Cardiac septum (tissue), 1 donor: ENCODE data around the gene PMM2. TPM values are rescaled to one million over a fixed set of nuclear protein-coding genes. Genes with fewer than 3 reads are reported as not detected.
"Not testable (repeated sequence)": the region's sequence is repeated elsewhere in the genome, so short reads cannot be mapped to it uniquely, and the experiment has no call there.

Experiments used
- DNase-seq: peaks from one replicate; pipeline ENCODE4 v3.0.0-alpha.2; 2020; ENCODE audit warnings: low spot score
- intact Hi-C: fragments of 100-400 bp; cut with DNase I; formaldehyde crosslinking; loops from one replicate; pipeline ENCODE4 v1.14.0; 2022
- total RNA-seq: library from RNA; stranded (reverse); fragmentation: NEBNext Ultra II Directional; extraction: Animal tissue kit (Norgen Biotek cat#: 25700); gene quantifications from one replicate; pipeline ENCODE4 v1.2.1, GENCODE V29; 2021
- donor health status: DM: no; HTN: no; CAD: no.

Gene PMM2
- total RNA-seq, 1 donor from 2014 or later, result 22.5 TPM

- intact Hi-C loops, result no loop called here
- no peak for DNase-seq
These were observed 22.3 kb upstream of the PMM2 start for GRCh38 chr16:8775359-8775758.

- intact Hi-C loops, result no loop called here
- no peak for DNase-seq
These were observed 21.5 kb upstream of the PMM2 start for GRCh38 chr16:8776129-8776584.

GRCh38 chr16:8777217-8777616 lies 20.4 kb upstream of the PMM2 start:
- intact Hi-C loops, result no loop called here
- no peak for DNase-seq

- intact Hi-C loops, result no loop called here
- no peak for DNase-seq
These were observed 15.8 kb upstream of the PMM2 start for GRCh38 chr16:8781797-8782196.

- intact Hi-C loops, result no loop called here
- DNase-seq, result no peak
These were observed 15.0 kb upstream of the PMM2 start for GRCh38 chr16:8782673-8783072.

GRCh38 chr16:8785408-8785807 lies 12.2 kb upstream of the PMM2 start:
- no peak for DNase-seq
- intact Hi-C loops, result no loop called here

- intact Hi-C loops, result not testable (repeated sequence)
These were observed 11.3 kb upstream of the PMM2 start for GRCh38 chr16:8786316-8786715.

GRCh38 chr16:8788578-8789172 lies 9.0 kb upstream of the PMM2 start:
- intact Hi-C loops, result no loop called here
- DNase-seq, result no peak

More at GRCh38 chr16:8786316-8786715, 11.3 kb upstream of the PMM2 start:
- not testable (repeated sequence) for DNase-seq

GRCh38 chr16:8795091-8795490 lies 2.5 kb upstream of the PMM2 start:
- intact Hi-C loops, result loop anchor here (5.0 kb wide), 3 partner anchors 72 to 228 kb away; partner anchors contain the start of genes ABAT and CARHSP1

GRCh38 chr16:8795818-8796217 lies 1.8 kb upstream of the PMM2 start:
- DNase-seq, result peak; percentile 67
- intact Hi-C loops, result loop anchor here (5.0 kb wide), 3 partner anchors 71 to 229 kb away; partner anchors contain the start of genes ABAT and CARHSP1

More at GRCh38 chr16:8795091-8795490, 2.5 kb upstream of the PMM2 start:
- no peak for DNase-seq

- peak; percentile 10 for DNase-seq
- intact Hi-C loops, result loop anchor here (5.0 kb wide), 3 partner anchors 71 to 229 kb away; partner anchors contain the start of genes ABAT and CARHSP1
These were observed 923 bp upstream of the PMM2 start for GRCh38 chr16:8796469-8797363.

GRCh38 chr16:8798174-8798527 lies 512 bp downstream of the PMM2 start:
- intact Hi-C loops, result loop anchor here (2.0 to 5.0 kb wide), 4 partner anchors 69 to 231 kb away; partner anchors contain the start of genes ABAT and CARHSP1
- no peak for DNase-seq

GRCh38 chr16:8798535-8799157 lies 1.0 kb downstream of the PMM2 start:
- intact Hi-C loops, result loop anchor here (2.0 to 5.0 kb wide), 4 partner anchors 69 to 231 kb away; partner anchors contain the start of genes ABAT and CARHSP1

GRCh38 chr16:8801701-8802100 lies 4.1 kb downstream of the PMM2 start:
- intact Hi-C loops, result no loop called here
- DNase-seq, result no peak

More at GRCh38 chr16:8798535-8799157, 1.0 kb downstream of the PMM2 start:
- no peak for DNase-seq

- intact Hi-C loops, DNase-seq: not testable (repeated sequence)
These were observed 6.1 kb downstream of the PMM2 start for GRCh38 chr16:8803733-8804132.

- no peak for DNase-seq
- intact Hi-C loops, result no loop called here
These were observed 6.7 kb downstream of the PMM2 start for GRCh38 chr16:8804313-8804712.

GRCh38 chr16:8806272-8806983 lies 8.8 kb downstream of the PMM2 start:
- intact Hi-C loops, result no loop called here
- DNase-seq, result no peak

- intact Hi-C loops, result no loop called here
These were observed 9.6 kb downstream of the PMM2 start for GRCh38 chr16:8807189-8807588.

GRCh38 chr16:8808009-8808408 lies 10.4 kb downstream of the PMM2 start:
- no peak for DNase-seq
- intact Hi-C loops, result no loop called here

More at GRCh38 chr16:8807189-8807588, 9.6 kb downstream of the PMM2 start:
- no peak for DNase-seq
